ENCODE results near the gene COL7A1. TPM values are rescaled to one million over a fixed set of nuclear protein-coding genes. Genes with fewer than 3 reads are reported as not detected.

COL7A1 gene
- total RNA-seq, 1 experiment from 2014 or later, result 8.1 TPM

- TF ChIP-seq, protein P1, sequence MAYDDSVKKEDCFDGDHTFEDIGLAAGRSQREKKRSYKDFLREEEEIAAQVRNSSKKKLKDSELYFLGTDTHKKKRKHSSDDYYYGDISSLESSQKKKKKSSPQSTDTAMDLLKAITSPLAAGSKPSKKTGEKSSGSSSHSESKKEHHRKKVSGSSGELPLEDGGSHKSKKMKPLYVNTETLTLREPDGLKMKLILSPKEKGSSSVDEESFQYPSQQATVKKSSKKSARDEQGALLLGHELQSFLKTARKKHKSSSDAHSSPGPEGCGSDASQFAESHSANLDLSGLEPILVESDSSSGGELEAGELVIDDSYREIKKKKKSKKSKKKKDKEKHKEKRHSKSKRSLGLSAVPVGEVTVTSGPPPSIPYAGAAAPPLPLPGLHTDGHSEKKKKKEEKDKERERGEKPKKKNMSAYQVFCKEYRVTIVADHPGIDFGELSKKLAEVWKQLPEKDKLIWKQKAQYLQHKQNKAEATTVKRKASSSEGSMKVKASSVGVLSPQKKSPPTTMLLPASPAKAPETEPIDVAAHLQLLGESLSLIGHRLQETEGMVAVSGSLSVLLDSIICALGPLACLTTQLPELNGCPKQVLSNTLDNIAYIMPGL (CRISPR knock-in tag; IDR thresholded peaks at IDR 0.05), result no peak
- TF ChIP-seq MAX (CRISPR knock-in tag; IDR thresholded peaks at IDR 0.05) (no peak), ETV6 (CRISPR knock-in tag; IDR thresholded peaks at IDR 0.05) (no peak), GRHL2 (CRISPR knock-in tag; IDR thresholded peaks at IDR 0.05; ENCODE audit: insufficient replicate concordance, severe bottlenecking) (no peak), RELA (CRISPR knock-in tag; IDR thresholded peaks at IDR 0.05; ENCODE audit: borderline replicate concordance) (no peak), OVOL2 (CRISPR knock-in tag; IDR thresholded peaks at IDR 0.05; ENCODE audit: borderline replicate concordance) (no peak), MYBL2 (CRISPR knock-in tag; IDR thresholded peaks at IDR 0.05) (no peak), CREM (CRISPR knock-in tag; IDR thresholded peaks at IDR 0.05) (no peak), SMAD4 (CRISPR knock-in tag; IDR thresholded peaks at IDR 0.05) (no peak), CBFB (CRISPR knock-in tag; IDR thresholded peaks at IDR 0.05; ENCODE audit: low read depth) (no peak), ZNF317 (CRISPR knock-in tag; IDR thresholded peaks at IDR 0.05; ENCODE audit: borderline replicate concordance, low read depth) (no peak), RORB (CRISPR knock-in tag; IDR thresholded peaks at IDR 0.05) (no peak)
- TF ChIP-seq, protein P2, sequence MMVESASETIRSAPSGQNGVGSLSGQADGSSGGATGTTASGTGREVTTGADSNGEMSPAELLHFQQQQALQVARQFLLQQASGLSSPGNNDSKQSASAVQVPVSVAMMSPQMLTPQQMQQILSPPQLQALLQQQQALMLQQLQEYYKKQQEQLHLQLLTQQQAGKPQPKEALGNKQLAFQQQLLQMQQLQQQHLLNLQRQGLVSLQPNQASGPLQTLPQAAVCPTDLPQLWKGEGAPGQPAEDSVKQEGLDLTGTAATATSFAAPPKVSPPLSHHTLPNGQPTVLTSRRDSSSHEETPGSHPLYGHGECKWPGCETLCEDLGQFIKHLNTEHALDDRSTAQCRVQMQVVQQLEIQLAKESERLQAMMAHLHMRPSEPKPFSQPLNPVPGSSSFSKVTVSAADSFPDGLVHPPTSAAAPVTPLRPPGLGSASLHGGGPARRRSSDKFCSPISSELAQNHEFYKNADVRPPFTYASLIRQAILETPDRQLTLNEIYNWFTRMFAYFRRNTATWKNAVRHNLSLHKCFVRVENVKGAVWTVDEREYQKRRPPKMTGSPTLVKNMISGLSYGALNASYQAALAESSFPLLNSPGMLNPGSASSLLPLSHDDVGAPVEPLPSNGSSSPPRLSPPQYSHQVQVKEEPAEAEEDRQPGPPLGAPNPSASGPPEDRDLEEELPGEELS (CRISPR knock-in tag; IDR thresholded peaks at IDR 0.05), result no peak
- TF ChIP-seq, protein P3, sequence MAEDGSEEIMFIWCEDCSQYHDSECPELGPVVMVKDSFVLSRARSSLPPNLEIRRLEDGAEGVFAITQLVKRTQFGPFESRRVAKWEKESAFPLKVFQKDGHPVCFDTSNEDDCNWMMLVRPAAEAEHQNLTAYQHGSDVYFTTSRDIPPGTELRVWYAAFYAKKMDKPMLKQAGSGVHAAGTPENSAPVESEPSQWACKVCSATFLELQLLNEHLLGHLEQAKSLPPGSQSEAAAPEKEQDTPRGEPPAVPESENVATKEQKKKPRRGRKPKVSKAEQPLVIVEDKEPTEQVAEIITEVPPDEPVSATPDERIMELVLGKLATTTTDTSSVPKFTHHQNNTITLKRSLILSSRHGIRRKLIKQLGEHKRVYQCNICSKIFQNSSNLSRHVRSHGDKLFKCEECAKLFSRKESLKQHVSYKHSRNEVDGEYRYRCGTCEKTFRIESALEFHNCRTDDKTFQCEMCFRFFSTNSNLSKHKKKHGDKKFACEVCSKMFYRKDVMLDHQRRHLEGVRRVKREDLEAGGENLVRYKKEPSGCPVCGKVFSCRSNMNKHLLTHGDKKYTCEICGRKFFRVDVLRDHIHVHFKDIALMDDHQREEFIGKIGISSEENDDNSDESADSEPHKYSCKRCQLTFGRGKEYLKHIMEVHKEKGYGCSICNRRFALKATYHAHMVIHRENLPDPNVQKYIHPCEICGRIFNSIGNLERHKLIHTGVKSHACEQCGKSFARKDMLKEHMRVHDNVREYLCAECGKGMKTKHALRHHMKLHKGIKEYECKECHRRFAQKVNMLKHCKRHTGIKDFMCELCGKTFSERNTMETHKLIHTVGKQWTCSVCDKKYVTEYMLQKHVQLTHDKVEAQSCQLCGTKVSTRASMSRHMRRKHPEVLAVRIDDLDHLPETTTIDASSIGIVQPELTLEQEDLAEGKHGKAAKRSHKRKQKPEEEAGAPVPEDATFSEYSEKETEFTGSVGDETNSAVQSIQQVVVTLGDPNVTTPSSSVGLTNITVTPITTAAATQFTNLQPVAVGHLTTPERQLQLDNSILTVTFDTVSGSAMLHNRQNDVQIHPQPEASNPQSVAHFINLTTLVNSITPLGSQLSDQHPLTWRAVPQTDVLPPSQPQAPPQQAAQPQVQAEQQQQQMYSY (CRISPR knock-in tag; IDR thresholded peaks at IDR 0.05), result no peak
Observed at GRCh38 chr3:48518069-48518468, 77.1 kb downstream of the COL7A1 start (continued).

DNA sequence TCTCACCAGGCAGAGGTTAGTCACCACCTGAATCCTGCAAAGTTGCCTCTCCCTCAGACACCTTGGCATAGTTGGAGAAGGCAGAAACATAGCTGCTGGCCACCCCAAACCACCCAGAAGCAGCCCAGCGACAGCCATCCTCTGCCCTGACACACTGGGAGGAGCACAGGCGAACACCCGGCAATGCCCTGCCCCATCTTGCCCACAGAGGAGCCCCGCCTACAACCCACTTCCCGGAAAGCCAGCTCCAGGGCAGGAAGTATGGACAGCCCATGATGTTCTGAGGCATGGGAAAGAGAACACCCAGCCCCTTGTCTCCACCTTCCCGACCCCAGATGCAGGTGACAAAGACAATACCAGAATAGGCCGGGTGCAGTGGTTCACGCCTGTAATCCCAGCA, 78.6 kb downstream of the COL7A1 start:
- no peak overlapping the region for H3K27ac Mint-ChIP-seq
- H3K36me3 Mint-ChIP-seq, result peaks cover 10% of the 10 kb centered on the region; the same call in 1 of the 2 replicates
- no peak for DNase-seq (ENCODE audit: low spot score)
- H3K4me1 Mint-ChIP-seq, result no peaks in the 10 kb centered on the region
- no peak overlapping the region for H3K4me3 Mint-ChIP-seq
- ChIA-PET POLR2A (no interaction called here), CTCF (interaction anchor here (0.5 to 1.5 kb wide), 4 partner anchors 33 to 430 kb away, joined by 3 read pairs; no protein-coding TSS in a partner anchor)
- no peak for ATAC-seq
- no peaks in the 10 kb centered on the region for H3K9me3 Mint-ChIP-seq
- H3K27me3 Mint-ChIP-seq (ENCODE audit: low read depth), result no peaks in the 10 kb centered on the region
- TF ChIP-seq, protein P4, sequence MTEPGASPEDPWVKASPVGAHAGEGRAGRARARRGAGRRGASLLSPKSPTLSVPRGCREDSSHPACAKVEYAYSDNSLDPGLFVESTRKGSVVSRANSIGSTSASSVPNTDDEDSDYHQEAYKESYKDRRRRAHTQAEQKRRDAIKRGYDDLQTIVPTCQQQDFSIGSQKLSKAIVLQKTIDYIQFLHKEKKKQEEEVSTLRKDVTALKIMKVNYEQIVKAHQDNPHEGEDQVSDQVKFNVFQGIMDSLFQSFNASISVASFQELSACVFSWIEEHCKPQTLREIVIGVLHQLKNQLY (CRISPR knock-in tag; IDR thresholded peaks at IDR 0.05), result no peak
- TF ChIP-seq MYBL2 (CRISPR knock-in tag; IDR thresholded peaks at IDR 0.05) (no peak), JAZF1 (CRISPR knock-in tag; IDR thresholded peaks at IDR 0.05) (no peak), E2F1 (CRISPR knock-in tag; IDR thresholded peaks at IDR 0.05) (no peak), MAX (CRISPR knock-in tag; IDR thresholded peaks at IDR 0.05) (no peak), PREB (CRISPR knock-in tag; IDR thresholded peaks at IDR 0.05; ENCODE audit: borderline replicate concordance) (no peak), SMAD3 (CRISPR knock-in tag; IDR thresholded peaks at IDR 0.05; ENCODE audit: borderline replicate concordance) (no peak), TCF7 (CRISPR knock-in tag; IDR thresholded peaks at IDR 0.05; ENCODE audit: low read depth) (no peak), SP1 (CRISPR knock-in tag; conservative IDR thresholded peaks at IDR 0.05) (no peak), KAT7 (CRISPR knock-in tag; IDR thresholded peaks at IDR 0.05; ENCODE audit: borderline replicate concordance) (no peak), NFE2L1 (CRISPR knock-in tag; IDR thresholded peaks at IDR 0.05) (no peak), SOX15 (CRISPR knock-in tag; IDR thresholded peaks at IDR 0.05) (no peak), CREB1 (CRISPR knock-in tag; IDR thresholded peaks at IDR 0.05) (no peak), CDX4 (CRISPR knock-in tag; IDR thresholded peaks at IDR 0.05; ENCODE audit: borderline replicate concordance) (no peak)
